GM12878 (cell line): ENCODE measurements around the gene CMTM5. TPM values are rescaled to one million over a fixed set of nuclear protein-coding genes. Genes with fewer than 3 reads are reported as not detected.

Experiments
- ATAC-seq: fragments of 200-7000 bp; cut with Tn5 transposase; 3 replicates; pipeline ENCODE4 v1.9.1; 2020; ENCODE audit warnings: mild to moderate bottlenecking, moderate library complexity
- BruUV-seq: library from RNA; stranded (reverse); fragments of 400-500 nt; replicated peaks from 2 replicates; lab custom pipeline; 2021; lab: Mats Ljungman, UMichigan
- CTCF ChIA-PET: fragments of 300-600 bp; sonication (Branson Sonifier 250); formaldehyde crosslinking; extraction: SDS; loops from one replicate; lab custom pipeline; 2021; ENCODE audit warnings: inconsistent platforms; lab: Yijun Ruan, JAX
- POLR2A ChIA-PET: fragments of 350-600 bp; formaldehyde crosslinking; extraction: SDS; loops from one replicate; lab custom pipeline; 2021; ENCODE audit warnings: inconsistent platforms; lab: Charles Lee
- RAD21 ChIA-PET: fragments of 300-600 bp; sonication (Branson Sonifier 250); formaldehyde crosslinking; loops from one replicate; lab custom pipeline; 2023; ENCODE audit warnings: antibody characterized with exemption; ENCODE audit not compliant: unreplicated experiment; lab: Charles Lee
- SMC1A ChIA-PET: fragments of 300-600 bp; sonication (Branson Sonifier 250); formaldehyde crosslinking; loops from one replicate; lab custom pipeline; 2023; ENCODE audit not compliant: unreplicated experiment, uncharacterized antibody; lab: Charles Lee
- DNase-seq: peaks from one replicate; pipeline ENCODE4 v3.0.0-alpha.2; 2011; ENCODE audit warnings: low read depth, low spot score
- FAIRE-seq: peaks from 3 replicates; lab custom pipeline; 2011; peaks lifted over from hg19 to GRCh38; lab: Jason Lieb, UNC
- H2AFZ ChIP-seq: 2 replicates; pipeline ENCODE4 v1.6.0; 2011; ENCODE audit warnings: low read depth, low read length, control low read depth; ENCODE audit not compliant: control insufficient read depth
- H3K27ac ChIP-seq: 2 replicates; pipeline ENCODE4 v1.5.1; 2011; ENCODE audit warnings: control low read depth; ENCODE audit not compliant: control insufficient read depth, insufficient read depth
- H3K27me3 ChIP-seq, 2 experiments: replicated peaks in 1 of 2; 2 replicates each; pipeline versions ENCODE4 v1.6.0 to v1.6.1; 2011; ENCODE audit warnings: low read length in 1 of 2; ENCODE audit not compliant: control insufficient read depth in 2 of 2, insufficient read depth in 2 of 2
- H3K36me3 ChIP-seq, 2 experiments: 2 replicates each; pipeline ENCODE4 v1.5.1; 2011; ENCODE audit warnings: low read length in 1 of 2; ENCODE audit not compliant: control insufficient read depth in 2 of 2, insufficient read depth in 2 of 2
- H3K4me1 ChIP-seq: 2 replicates; pipeline ENCODE4 v1.6.1; 2011; ENCODE audit warnings: mild to moderate bottlenecking, low read length, moderate library complexity, mixed read lengths; ENCODE audit not compliant: control insufficient read depth, insufficient read depth
- H3K4me2 ChIP-seq: 2 replicates; pipeline ENCODE4 v1.6.0; 2011; ENCODE audit warnings: control low read depth; ENCODE audit not compliant: control insufficient read depth, insufficient read depth
- H3K4me3 ChIP-seq: fragments of 200-600 bp; sonication (generic); 2 replicates; pipeline ENCODE4 v1.5.1; 2016
- H3K79me2 ChIP-seq: 2 replicates; pipeline ENCODE4 v1.6.0; 2011; ENCODE audit warnings: low read length; ENCODE audit not compliant: control insufficient read depth, insufficient read depth
- H3K9ac ChIP-seq: 2 replicates; pipeline ENCODE4 v1.8.0; 2011; ENCODE audit warnings: low read length, control low read depth, mixed read lengths; ENCODE audit not compliant: control insufficient read depth, insufficient read depth
- H3K9me3 ChIP-seq: replicated peaks from 3 replicates; pipeline ENCODE4 v1.5.1; 2011; ENCODE audit warnings: mild to moderate bottlenecking, low read length; ENCODE audit not compliant: control insufficient read depth, insufficient read depth
- H4K20me1 ChIP-seq: 2 replicates; pipeline ENCODE4 v1.6.0; 2011; ENCODE audit not compliant: control insufficient read depth, insufficient read depth
- DPF2 ChIP-seq: fragments of 450-650 bp; IDR thresholded peaks from 2 replicates; pipeline ENCODE4 v1.6.1; 2017; ENCODE audit warnings: mild to moderate bottlenecking
- HDAC6 ChIP-seq: fragments of 200-600 bp; sonication (generic); IDR thresholded peaks from one replicate; pipeline ENCODE4 v1.8.0; 2017; ENCODE audit warnings: antibody characterized with exemption; ENCODE audit not compliant: unreplicated experiment
- IKZF1 ChIP-seq: fragments of 450-650 bp; conservative IDR thresholded peaks from 2 replicates; pipeline ENCODE4 v1.6.1; 2017; ENCODE audit warnings: antibody characterized with exemption, mild to moderate bottlenecking
- KDM1A ChIP-seq: fragments of 200-600 bp; sonication (generic); IDR thresholded peaks from 2 replicates; pipeline ENCODE4 v1.6.1; 2016; ENCODE audit warnings: borderline replicate concordance
- KLF5 ChIP-seq: fragments of 450-650 bp; IDR thresholded peaks from 2 replicates; pipeline ENCODE4 v1.6.1; 2014; ENCODE audit warnings: mild to moderate bottlenecking; ENCODE audit not compliant: partially characterized antibody
- NBN ChIP-seq: fragments of 450-650 bp; IDR thresholded peaks from 2 replicates; pipeline ENCODE4 v1.6.1; 2016
- NFXL1 ChIP-seq: fragments of 450-650 bp; IDR thresholded peaks from 2 replicates; pipeline ENCODE4 v1.6.1; 2017; ENCODE audit warnings: antibody characterized with exemption, mild to moderate bottlenecking, borderline replicate concordance
- NFYB ChIP-seq: IDR thresholded peaks from 2 replicates; pipeline ENCODE4 v1.6.1; 2011; ENCODE audit warnings: low read depth, mild to moderate bottlenecking, low read length, improper control_type of control experiment, moderate library complexity; ENCODE audit not compliant: insufficient read depth
- NKRF ChIP-seq: fragments of 450-650 bp; conservative IDR thresholded peaks from 2 replicates; pipeline ENCODE4 v1.6.1; 2017; ENCODE audit warnings: mild to moderate bottlenecking, moderate library complexity
- SMARCA5 ChIP-seq: fragments of 450-650 bp; IDR thresholded peaks from 2 replicates; pipeline ENCODE4 v1.6.1; 2017; ENCODE audit warnings: mild to moderate bottlenecking
- SPI1 ChIP-seq: IDR thresholded peaks from 2 replicates; pipeline ENCODE4 v1.6.1; 2011; ENCODE audit warnings: low read depth, mild to moderate bottlenecking, low read length, moderate library complexity, borderline replicate concordance; ENCODE audit not compliant: insufficient read depth
- TAF1 ChIP-seq: IDR thresholded peaks from 2 replicates; pipeline ENCODE4 v1.6.1; 2011; ENCODE audit warnings: mild to moderate bottlenecking, low read depth, low read length, borderline replicate concordance
- ZBTB4 ChIP-seq: fragments of 450-650 bp; formaldehyde crosslinking; IDR thresholded peaks from 2 replicates; pipeline ENCODE4 v1.4.0; 2022; ENCODE audit warnings: mild to moderate bottlenecking, moderate library complexity
- ZNF622 ChIP-seq: fragments of 450-650 bp; IDR thresholded peaks from 2 replicates; pipeline ENCODE4 v1.6.1; 2017; ENCODE audit warnings: mild to moderate bottlenecking, inconsistent platforms
- ZSCAN29 ChIP-seq: fragments of 450-650 bp; IDR thresholded peaks from 2 replicates; pipeline ENCODE4 v1.6.1; 2017; ENCODE audit warnings: mild to moderate bottlenecking, moderate library complexity
- WGBS: methylation state at CpG from one replicate; pipeline ENCODE4 v1.1.6; 2016; ENCODE audit warnings: low lambda C conversion rate; ENCODE audit not compliant: insufficient replicate concordance, insufficient coverage; ENCODE audit errors: missing lambda C conversion rate; 5-methylcytosine and 5-hydroxymethylcytosine counted together
- in situ Hi-C: fragments of 300-500 bp; cut with MboI; formaldehyde crosslinking; loops from 9 replicates; pipeline ENCODE4 v1.14.3; 2018; ENCODE audit warnings: mixed read lengths
- intact Hi-C: fragments of 100-400 bp; cut with micrococcal nuclease; formaldehyde crosslinking; loops from one replicate; pipeline ENCODE4 v1.14.2; 2022; ENCODE audit not compliant: unreplicated experiment
- polyA plus RNA-seq, 11 experiments: library from polyadenylated mRNA; depleted of rRNA in 4 of 11; unstranded in 6 of 11; stranded (reverse) in 5 of 11; fragments of >200 nt; fragmentation: Nextera tagmentation in 4 of 11; fragmentation: Illumina TruSeq in 1 of 11; extraction: Ambion mirVana in 4 of 11; extraction: Trizol in 1 of 11; gene quantifications; 1 replicate in 1 of 11; 2 replicates in 10 of 11; pipeline versions ENCODE4 v1.2.1 to v1.2.3, GENCODE V29; 2011 to 2016; ENCODE audit warnings: inconsistent platforms in 2 of 11, missing spikeins in 2 of 11, low read depth in 1 of 11
- total RNA-seq, 4 experiments: library from RNA; depleted of rRNA in 3 of 4; stranded (reverse); fragments of >200 nt in 3 of 4; fragmentation: Illumina TruSeq in 1 of 4; extraction: Trizol in 1 of 4; gene quantifications; 2 replicates each; pipeline versions ENCODE4 v1.2.1 to v1.2.3, GENCODE V29; 2013 to 2021

CMTM5 gene
- total and polyA plus RNA-seq, 10 of the 15 experiments (the other 5 are each of a cell fraction or from before 2014, with no cell fraction given) = not detected

GRCh38 chr14:23415821-23416778, 39.3 kb downstream of the CMTM5 start:
- ChIA-PET POLR2A (no interaction called here), SMC1A (no interaction called here), RAD21 (no interaction called here), CTCF (interaction anchor here (0.5 kb wide), 1 partner anchor 117 kb away, joined by 3 read pairs; no protein-coding TSS in a partner anchor)
- in situ Hi-C loops (no loop called here), intact Hi-C loops (no loop called here)
- no peaks in the 10 kb centered on the region for H3K4me1 ChIP-seq
- no peaks in the 10 kb centered on the region for H3K9me3 ChIP-seq
- H2AFZ ChIP-seq = no peak overlapping the region
- no peak for DNase-seq
- no peaks in the 10 kb centered on the region for H4K20me1 ChIP-seq
- no peak for FAIRE-seq
- no peaks in the 10 kb centered on the region; a peak in 2 of 4 replicates for H3K27me3 ChIP-seq
- ATAC-seq = no peak
- no peak overlapping the region for H3K27ac ChIP-seq
- H3K4me3 ChIP-seq = no peak overlapping the region
- 37% methylated on average over 21 of the region's 21 CpGs for WGBS
- TF ChIP-seq ZBTB4 (CRISPR knock-in tag) (no peak), NBN (no peak), SPI1 (no peak), ZNF622 (no peak), HDAC6 (no peak), NKRF (no peak), DPF2 (no peak), NFYB (no peak), KLF5 (no peak), TAF1 (no peak), ZSCAN29 (no peak), KDM1A (no peak), NFXL1 (no peak), IKZF1 (no peak), SMARCA5 (no peak)
- no TSS peak for BruUV-seq
- H3K79me2 ChIP-seq = no peaks in the 10 kb centered on the region
- H3K4me2 ChIP-seq = no peak overlapping the region
- no peak overlapping the region for H3K9ac ChIP-seq
- no peaks in the 10 kb centered on the region for H3K36me3 ChIP-seq
